ENCODE data around the gene CD22. TPM values are rescaled to one million over a fixed set of nuclear protein-coding genes. Genes with fewer than 3 reads are reported as not detected.

The CD22 gene
- total and polyA plus RNA-seq, 2 of the 8 experiments (the other 6 are each of a cell fraction or from before 2014, with no cell fraction given), result 0.06 to 0.60 TPM

DNA sequence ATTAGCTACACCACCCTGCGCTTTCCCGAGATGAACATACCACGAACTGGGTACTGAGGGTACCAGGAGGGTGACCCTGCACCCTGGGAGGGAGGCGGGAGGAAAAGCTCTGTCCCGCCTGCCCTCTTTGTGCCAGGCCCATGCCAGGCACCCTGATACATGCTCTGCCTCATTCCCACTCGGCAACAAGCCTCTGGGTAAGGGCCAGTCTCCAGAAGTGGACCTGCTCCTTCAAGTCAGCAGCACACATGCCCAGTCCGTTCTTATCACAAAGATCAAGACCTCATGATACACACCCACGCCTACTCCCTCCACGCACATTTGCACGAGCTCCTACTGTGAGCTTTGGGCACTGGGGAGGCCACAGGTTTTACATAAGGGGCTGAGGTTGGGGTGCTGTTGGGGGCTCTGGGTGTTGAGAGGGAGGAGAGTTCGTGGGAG, 16.7 kb downstream of the CD22 start:
- Histone ChIP-seq H2BK20ac (ENCODE audit: low read length) (no peak overlapping the region), H2AFZ (ENCODE audit: low read length) (no peak overlapping the region), H3K4me1 (replicated peaks in 1 of 4; ENCODE audit: control insufficient read depth in 3 of 4, insufficient read depth in 4 of 4, low read length in 3 of 4) (peaks cover 0 to 2% (median 0%) of the 10 kb centered on the region in 4 experiments; a peak in 1 of 7 replicates), H4K91ac (replicated peaks; ENCODE audit: insufficient read length, low read length) (no peak overlapping the region), H2BK15ac (ENCODE audit: low read length) (no peak overlapping the region), H3K9ac (replicated peaks in 1 of 4; ENCODE audit: extremely low read depth in 1 of 4, low read depth in 3 of 4, low read length in 3 of 4) (no peak overlapping the region), H3K56ac (replicated peaks; ENCODE audit: insufficient read length, low read depth, low read length) (no peak overlapping the region), H3K27me3 (replicated peaks in 1 of 4; ENCODE audit: control insufficient read depth in 3 of 4, extremely low read depth in 1 of 4, insufficient read depth in 3 of 4, low read length in 3 of 4) (no peaks in the 10 kb centered on the region), H2BK120ac (replicated peaks; ENCODE audit: low read depth, low read length) (no peak overlapping the region), H3K4ac (replicated peaks; ENCODE audit: insufficient read length, low read depth, low read length) (no peak overlapping the region), H3K4me3 (ENCODE audit: extremely low read depth in 1 of 4, insufficient read depth in 2 of 4, low read depth in 3 of 4, low read length in 4 of 4) (no peak overlapping the region), H4K20me1 (replicated peaks in 1 of 2; ENCODE audit: control insufficient read depth in 1 of 2, insufficient read depth in 2 of 2, low read length in 2 of 2) (no peaks in the 10 kb centered on the region), H2BK12ac (ENCODE audit: low read depth, low read length) (no peak overlapping the region), H2BK5ac (ENCODE audit: low read depth, low read length) (no peak overlapping the region), H2AK5ac (ENCODE audit: low read depth, low read length) (no peak overlapping the region), H3K14ac (ENCODE audit: insufficient read length) (no peak overlapping the region), H3K4me2 (ENCODE audit: insufficient read depth in 1 of 2, low read depth in 2 of 2, low read length in 2 of 2) (no peak overlapping the region), H3K23me2 (ENCODE audit: low read depth, low read length) (no peaks in the 10 kb centered on the region; the same call in 1 of the 2 replicates), H3K23ac (ENCODE audit: insufficient read length) (no peak overlapping the region), H4K8ac (ENCODE audit: extremely low read depth, insufficient read depth, low read length) (no peak overlapping the region; the same call in 1 of the 2 replicates), H3K36me3 (ENCODE audit: control insufficient read depth in 2 of 4, insufficient read depth in 4 of 4, low read length in 3 of 4) (no peaks in the 10 kb centered on the region), H3K79me1 (ENCODE audit: low read depth, low read length) (no peaks in the 10 kb centered on the region), H3K27ac (ENCODE audit: low read depth, low read length) (no peak overlapping the region), H3K9me3 (ENCODE audit: insufficient read depth in 2 of 2, low read depth in 1 of 2, low read length in 1 of 2) (no peaks in the 10 kb centered on the region), H4K5ac (ENCODE audit: insufficient read length, low read depth, low read length) (no peak overlapping the region), H3K18ac (ENCODE audit: extremely low read depth, low read length) (no peak overlapping the region), H3K79me2 (ENCODE audit: control insufficient read depth in 1 of 2, insufficient read depth in 2 of 2, low read length in 2 of 2) (no peaks in the 10 kb centered on the region)
- FAIRE-seq, result no peak
- DNase-seq (ENCODE audit: low read depth in 1 of 2, low spot score in 2 of 2), result peak in 1 of 2 experiments; percentile 24
- POLR2A ChIA-PET (ENCODE audit: partially characterized antibody), result interaction anchor here (1.4 kb wide), 1 partner anchor 79 kb away, joined by 3 read pairs; no protein-coding TSS in a partner anchor
- CTCF ChIA-PET (ENCODE audit: partially characterized antibody), result interaction anchor here (1.0 to 2.0 kb wide), 4 partner anchors 10 to 165 kb away, joined by 3 to 5 read pairs (median 4); no protein-coding TSS in a partner anchor
- 81% methylated on average over 11 of the region's 11 CpGs; no CpG with 5 or more reads in 1 of the 2 experiments for whole genome bisulfite sequencing, 2 experiments (ENCODE audit: extremely low coverage in 1 of 2, insufficient coverage in 1 of 2, insufficient read length in 1 of 2, insufficient replicate concordance in 2 of 2, low coverage in 1 of 2, low lambda C conversion rate in 2 of 2, missing lambda C conversion rate in 1 of 2)
- no peak for TF ChIP-seq PHF8 (conservative IDR thresholded peaks at IDR 0.05; ENCODE audit: low read depth, low read length)
- no peak for TF ChIP-seq BRCA1 (IDR thresholded peaks at IDR 0.05; ENCODE audit: low read depth, low read length)
- TF ChIP-seq SP4 (IDR thresholded peaks at IDR 0.05; ENCODE audit: low read length), result no peak
- TF ChIP-seq JUN (IDR thresholded peaks at IDR 0.05; ENCODE audit: low read depth, low read length), result no peak
- no peak for TF ChIP-seq RBBP5 (IDR thresholded peaks at IDR 0.05; ENCODE audit: borderline replicate concordance, low read depth, low read length)
- TF ChIP-seq EGR1 (IDR thresholded peaks at IDR 0.05; ENCODE audit: borderline replicate concordance, low read depth, low read length), result no peak
- TF ChIP-seq TBP (IDR thresholded peaks at IDR 0.05; ENCODE audit: low read depth, low read length), result no peak

Data from H1 (cell line).